Measurements from ENCODE around the gene CYP2W1. TPM values are rescaled to one million over a fixed set of nuclear protein-coding genes. Genes with fewer than 3 reads are reported as not detected.

The CYP2W1 gene
- total RNA-seq, 1 donor from 2014 or later = not detected

- H3K36me3 ChIP-seq = peaks cover 35 to 53% of the 10 kb centered on the region in 2 donors
- H3K4me1 ChIP-seq = peaks cover 9 to 28% of the 10 kb centered on the region in 2 donors
- no peak for DNase-seq (ENCODE audit: low spot score in 2 of 2)
- H3K9me3 ChIP-seq = no peaks in the 10 kb centered on the region
- TF ChIP-seq, protein P1, sequence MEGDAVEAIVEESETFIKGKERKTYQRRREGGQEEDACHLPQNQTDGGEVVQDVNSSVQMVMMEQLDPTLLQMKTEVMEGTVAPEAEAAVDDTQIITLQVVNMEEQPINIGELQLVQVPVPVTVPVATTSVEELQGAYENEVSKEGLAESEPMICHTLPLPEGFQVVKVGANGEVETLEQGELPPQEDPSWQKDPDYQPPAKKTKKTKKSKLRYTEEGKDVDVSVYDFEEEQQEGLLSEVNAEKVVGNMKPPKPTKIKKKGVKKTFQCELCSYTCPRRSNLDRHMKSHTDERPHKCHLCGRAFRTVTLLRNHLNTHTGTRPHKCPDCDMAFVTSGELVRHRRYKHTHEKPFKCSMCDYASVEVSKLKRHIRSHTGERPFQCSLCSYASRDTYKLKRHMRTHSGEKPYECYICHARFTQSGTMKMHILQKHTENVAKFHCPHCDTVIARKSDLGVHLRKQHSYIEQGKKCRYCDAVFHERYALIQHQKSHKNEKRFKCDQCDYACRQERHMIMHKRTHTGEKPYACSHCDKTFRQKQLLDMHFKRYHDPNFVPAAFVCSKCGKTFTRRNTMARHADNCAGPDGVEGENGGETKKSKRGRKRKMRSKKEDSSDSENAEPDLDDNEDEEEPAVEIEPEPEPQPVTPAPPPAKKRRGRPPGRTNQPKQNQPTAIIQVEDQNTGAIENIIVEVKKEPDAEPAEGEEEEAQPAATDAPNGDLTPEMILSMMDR (IDR thresholded peaks at IDR 0.05) = no peak
- no peak overlapping the region for H3K27ac ChIP-seq
- intact Hi-C loops (cut with DNase I) = loop anchor here (10.0 kb wide), 1 partner anchor 175 kb away; no protein-coding TSS in a partner anchor
- H3K4me3 ChIP-seq = no peak overlapping the region
- no peaks in the 10 kb centered on the region for H3K27me3 ChIP-seq
Observed at GRCh38 chr7:969403-969802, 13.6 kb upstream of the CYP2W1 start.

DNA sequence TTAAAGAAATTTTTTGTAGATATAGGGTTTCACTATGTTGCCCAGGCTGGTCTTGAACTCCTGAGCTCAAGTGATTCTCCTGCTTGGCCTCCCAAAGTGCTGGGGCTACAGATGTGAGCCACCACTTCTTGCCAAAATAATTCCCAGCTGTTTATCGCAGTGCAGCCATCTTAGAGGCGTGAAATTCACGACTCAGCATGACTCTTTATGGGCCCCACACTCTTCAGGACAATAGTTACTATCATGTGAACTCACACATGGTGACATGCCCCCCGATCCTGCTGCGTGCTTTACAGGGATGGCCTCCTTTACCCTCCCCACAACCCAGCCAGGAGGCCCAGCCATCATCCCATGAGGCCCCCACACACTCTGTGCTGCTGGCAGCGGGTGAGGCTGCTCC is 12.2 kb upstream of the CYP2W1 start:
- Histone ChIP-seq H3K4me1 (peaks cover under 1 to 20% of the 10 kb centered on the region in 2 donors), H3K36me3 (peaks cover 35 to 53% of the 10 kb centered on the region in 2 donors), H3K27ac (no peak overlapping the region), H3K27me3 (no peaks in the 10 kb centered on the region), H3K9me3 (no peaks in the 10 kb centered on the region), H3K4me3 (no peak overlapping the region)
- TF ChIP-seq, protein P1 (IDR thresholded peaks at IDR 0.05) = no peak
- intact Hi-C loops (cut with DNase I) = no loop called here
- DNase-seq (ENCODE audit: low spot score in 2 of 2) = no peak

DNA sequence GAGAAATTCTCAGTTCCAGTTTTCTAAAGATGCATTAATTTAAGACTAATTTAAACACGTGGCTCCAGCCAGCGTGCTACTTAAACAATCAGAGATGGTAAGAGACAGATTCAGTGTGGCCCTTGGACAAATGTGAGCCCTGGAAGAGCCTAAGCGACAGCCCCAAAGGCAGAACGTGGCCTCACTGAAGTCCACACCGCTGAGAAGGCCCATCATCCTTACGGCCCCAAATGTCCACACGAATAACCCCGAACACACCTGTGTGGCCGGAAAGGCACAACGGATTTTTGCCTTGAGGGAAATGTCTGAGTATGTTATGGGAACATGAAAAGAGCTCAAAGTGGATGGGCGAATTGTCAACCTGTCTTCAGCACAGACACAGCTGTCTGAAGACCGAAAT is 10.9 kb upstream of the CYP2W1 start:
- Histone ChIP-seq H3K36me3 (peaks cover 34 to 50% of the 10 kb centered on the region in 2 donors), H3K27me3 (no peaks in the 10 kb centered on the region), H3K27ac (no peak overlapping the region), H3K9me3 (no peaks in the 10 kb centered on the region), H3K4me3 (no peak overlapping the region), H3K4me1 (peaks cover 0 to 17% of the 10 kb centered on the region in 2 donors)
- TF ChIP-seq, protein P1 (IDR thresholded peaks at IDR 0.05) = no peak
- no peak for DNase-seq (ENCODE audit: low spot score in 2 of 2)
- intact Hi-C loops (cut with DNase I) = no loop called here

GRCh38 chr7:972676-973309 is 10.2 kb upstream of the CYP2W1 start:
- intact Hi-C loops (cut with DNase I) = no loop called here

DNA sequence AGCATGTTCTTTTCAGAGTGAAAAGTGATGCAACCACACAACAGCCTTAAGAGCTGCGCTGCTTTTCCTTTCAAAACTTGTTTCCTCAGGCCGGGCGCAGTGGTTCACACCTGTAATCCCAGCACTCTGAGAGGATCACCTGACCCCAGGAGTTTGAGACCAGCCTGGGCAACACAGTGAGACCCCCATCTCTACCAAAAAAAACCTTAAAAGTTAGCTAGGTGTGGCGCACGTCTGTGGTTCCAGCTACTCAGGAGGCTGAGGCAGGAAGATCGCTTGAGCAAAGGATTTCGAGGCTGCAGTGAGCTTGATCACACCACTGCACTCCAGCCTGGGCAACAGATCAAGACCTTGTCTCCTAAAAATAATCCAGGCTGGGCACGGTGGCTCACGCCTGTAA is 9.7 kb upstream of the CYP2W1 start:
- H3K4me3 ChIP-seq = peak overlapping the region in 1 of 2 donors; percentile 94
- DNase-seq (ENCODE audit: low spot score in 2 of 2) = no peak
- H3K27me3 ChIP-seq = no peaks in the 10 kb centered on the region
- H3K36me3 ChIP-seq = peaks cover 22 to 38% of the 10 kb centered on the region in 2 donors
- no peak overlapping the region for H3K27ac ChIP-seq
- TF ChIP-seq, protein P1 (IDR thresholded peaks at IDR 0.05) = no peak
- intact Hi-C loops (cut with DNase I) = no loop called here
- H3K9me3 ChIP-seq = no peaks in the 10 kb centered on the region
- H3K4me1 ChIP-seq = peaks cover 0 to 17% of the 10 kb centered on the region in 2 donors

More at GRCh38 chr7:972676-973309, 10.2 kb upstream of the CYP2W1 start:
- Histone ChIP-seq H3K27ac (no peak overlapping the region), H3K4me1 (peaks cover 0 to 17% of the 10 kb centered on the region in 2 donors), H3K4me3 (no peak overlapping the region), H3K36me3 (peaks cover 27 to 43% of the 10 kb centered on the region in 2 donors), H3K9me3 (no peaks in the 10 kb centered on the region), H3K27me3 (no peaks in the 10 kb centered on the region)
- TF ChIP-seq, protein P1 (IDR thresholded peaks at IDR 0.05) = no peak
- no peak for DNase-seq (ENCODE audit: low spot score in 2 of 2)

All from ascending aorta (tissue), 2 donors.